Subcutaneous adipose tissue (tissue), 4 donors: ENCODE measurements around the gene GPR37. TPM values are rescaled to one million over a fixed set of nuclear protein-coding genes. Genes with fewer than 3 reads are reported as not detected.

Source experiments
- CTCF ChIP-seq: fragments of 450-650 bp; IDR thresholded peaks from one replicate; pipeline ENCODE4 v1.5.1; 2016; ENCODE audit warnings: low read depth, mild to moderate bottlenecking, control low read depth, antibody characterized with exemption, moderate library complexity
- total RNA-seq, 4 donors: library from RNA; depleted of rRNA; stranded (reverse); fragments of >200 nt; gene quantifications; one replicate each; pipeline ENCODE4 v1.1.0, GENCODE V29; 2016

Gene GPR37
- total RNA-seq, 4 donors from 2014 or later: 0.16 to 4.1 (median 0.59) TPM

- TF ChIP-seq CTCF: no peak
Observed at GRCh38 chr7:124724507-124725192, 40.9 kb downstream of the GPR37 start.

- no peak for TF ChIP-seq CTCF
Observed at GRCh38 chr7:124724079-124724478, 41.5 kb downstream of the GPR37 start.

GRCh38 chr7:124723012-124723411 lies 42.6 kb downstream of the GPR37 start:
- no peak for TF ChIP-seq CTCF

GRCh38 chr7:124722292-124722691 lies 43.3 kb downstream of the GPR37 start:
- no peak for TF ChIP-seq CTCF

- TF ChIP-seq CTCF: no peak
Observed at GRCh38 chr7:124720195-124720594, 45.4 kb downstream of the GPR37 start.

- TF ChIP-seq CTCF: no peak
Observed at GRCh38 chr7:124718032-124718766, 47.4 kb downstream of the GPR37 start.

- no peak for TF ChIP-seq CTCF
Observed at GRCh38 chr7:124716894-124717293, 48.7 kb downstream of the GPR37 start.
